ENCODE measurements around the gene ALDH3B2. TPM values are rescaled to one million over a fixed set of nuclear protein-coding genes. Genes with fewer than 3 reads are reported as not detected.

Gene ALDH3B2
- total RNA-seq, 4 donors from 2014 or later: not detected

DNA sequence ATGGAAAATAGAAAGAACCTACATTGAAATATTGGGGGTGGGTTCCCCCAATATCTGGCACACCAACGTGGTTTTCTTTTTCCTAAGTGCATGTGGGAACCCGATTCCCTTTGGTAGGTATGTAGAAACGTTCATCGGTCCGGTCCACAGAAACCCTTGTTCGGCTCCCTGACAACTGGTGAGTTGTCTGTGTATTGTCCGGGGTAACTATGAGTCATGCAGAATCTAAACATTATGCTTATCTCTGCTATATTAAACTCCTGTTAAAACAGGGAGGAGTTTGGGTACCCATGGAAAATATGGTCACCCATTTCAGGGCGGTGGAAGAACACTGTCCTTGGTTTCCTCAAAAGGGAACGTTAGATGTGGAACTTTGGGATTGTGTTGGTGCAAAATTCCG, 25.1 kb upstream of the ALDH3B2 start:
- Histone ChIP-seq H3K27ac (no peak overlapping the region), H3K27me3 (peaks cover 0 to 9% of the 10 kb centered on the region in 2 donors), H3K4me1 (no peaks in the 10 kb centered on the region), H3K9me3 (peaks cover 0 to 9% (median 0%) of the 10 kb centered on the region in 4 donors), H3K4me3 (no peak overlapping the region), H3K36me3 (no peaks in the 10 kb centered on the region)
- DNase-seq (ENCODE audit: low spot score in 2 of 2): no peak
- no peak for TF ChIP-seq EP300 (IDR thresholded peaks at IDR 0.05)
- TF ChIP-seq POLR2A (IDR thresholded peaks at IDR 0.05): no peak
- TF ChIP-seq, protein P1, sequence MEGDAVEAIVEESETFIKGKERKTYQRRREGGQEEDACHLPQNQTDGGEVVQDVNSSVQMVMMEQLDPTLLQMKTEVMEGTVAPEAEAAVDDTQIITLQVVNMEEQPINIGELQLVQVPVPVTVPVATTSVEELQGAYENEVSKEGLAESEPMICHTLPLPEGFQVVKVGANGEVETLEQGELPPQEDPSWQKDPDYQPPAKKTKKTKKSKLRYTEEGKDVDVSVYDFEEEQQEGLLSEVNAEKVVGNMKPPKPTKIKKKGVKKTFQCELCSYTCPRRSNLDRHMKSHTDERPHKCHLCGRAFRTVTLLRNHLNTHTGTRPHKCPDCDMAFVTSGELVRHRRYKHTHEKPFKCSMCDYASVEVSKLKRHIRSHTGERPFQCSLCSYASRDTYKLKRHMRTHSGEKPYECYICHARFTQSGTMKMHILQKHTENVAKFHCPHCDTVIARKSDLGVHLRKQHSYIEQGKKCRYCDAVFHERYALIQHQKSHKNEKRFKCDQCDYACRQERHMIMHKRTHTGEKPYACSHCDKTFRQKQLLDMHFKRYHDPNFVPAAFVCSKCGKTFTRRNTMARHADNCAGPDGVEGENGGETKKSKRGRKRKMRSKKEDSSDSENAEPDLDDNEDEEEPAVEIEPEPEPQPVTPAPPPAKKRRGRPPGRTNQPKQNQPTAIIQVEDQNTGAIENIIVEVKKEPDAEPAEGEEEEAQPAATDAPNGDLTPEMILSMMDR (IDR thresholded peaks at IDR 0.05): no peak
- 83 to 86% methylated on average over 10 of the region's 10 CpGs for WGBS, 2 donors

DNA sequence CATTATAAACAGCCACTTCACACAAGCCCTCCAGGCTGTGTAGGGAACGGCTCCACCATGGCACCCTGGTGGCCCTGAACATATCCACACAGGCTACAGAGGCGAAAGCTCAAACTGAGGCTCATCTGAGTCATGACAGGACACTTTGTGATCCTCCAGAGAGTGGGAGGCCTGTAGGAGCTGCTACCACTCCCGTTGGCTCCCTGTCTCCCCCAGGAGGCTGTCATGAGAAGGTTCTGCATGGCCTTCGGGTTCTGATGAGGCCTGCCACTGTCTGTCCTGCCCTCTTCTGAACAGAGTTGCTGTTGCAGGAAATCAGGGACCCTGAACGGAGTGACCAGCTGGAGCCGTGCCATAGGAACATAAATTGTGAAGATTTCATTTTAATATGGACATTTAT, 23.8 kb upstream of the ALDH3B2 start:
- no peaks in the 10 kb centered on the region for H3K4me1 ChIP-seq
- WGBS, 2 donors: 70 to 71% methylated on average over 6 of the region's 6 CpGs
- H3K27me3 ChIP-seq: peaks cover 0 to 9% of the 10 kb centered on the region in 2 donors
- no peaks in the 10 kb centered on the region for H3K36me3 ChIP-seq
- H3K9me3 ChIP-seq: peaks cover 0 to 9% (median 0%) of the 10 kb centered on the region in 4 donors
- no peak overlapping the region for H3K27ac ChIP-seq
- DNase-seq (ENCODE audit: low spot score in 2 of 2): no peak
- no peak overlapping the region for H3K4me3 ChIP-seq
- no peak for TF ChIP-seq POLR2A (IDR thresholded peaks at IDR 0.05)
- no peak for TF ChIP-seq EP300 (IDR thresholded peaks at IDR 0.05)
- TF ChIP-seq, protein P1 (IDR thresholded peaks at IDR 0.05): no peak

DNA sequence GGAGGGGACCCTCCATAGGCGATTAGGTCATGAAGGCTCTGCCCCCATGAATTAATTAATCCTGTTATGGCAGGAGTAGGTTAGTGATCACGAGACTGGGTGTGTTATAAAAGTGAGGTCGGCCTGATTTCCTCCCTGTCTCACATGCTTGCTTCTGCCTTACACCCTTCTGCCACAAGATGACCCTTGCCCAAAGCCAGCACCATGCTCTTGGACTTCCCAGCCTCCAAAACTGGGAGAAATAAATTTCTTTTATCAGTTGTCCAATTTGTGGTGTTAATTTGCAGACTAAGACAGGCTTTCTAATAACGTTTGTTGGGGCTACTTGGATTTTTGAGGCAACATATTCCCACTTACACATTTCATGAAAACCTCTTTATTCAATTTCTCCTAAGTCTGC, 23.4 kb upstream of the ALDH3B2 start:
- Histone ChIP-seq H3K4me1 (no peaks in the 10 kb centered on the region), H3K27me3 (peaks cover 0 to 9% of the 10 kb centered on the region in 2 donors), H3K27ac (no peak overlapping the region), H3K36me3 (no peaks in the 10 kb centered on the region), H3K9me3 (peaks cover 0 to 9% (median 0%) of the 10 kb centered on the region in 4 donors), H3K4me3 (no peak overlapping the region)
- no peak for DNase-seq (ENCODE audit: low spot score in 2 of 2)
- WGBS, 2 donors: 82 to 88% methylated on average over 4 of the region's 4 CpGs
- TF ChIP-seq, protein P1 (IDR thresholded peaks at IDR 0.05): no peak
- no peak for TF ChIP-seq EP300 (IDR thresholded peaks at IDR 0.05)
- TF ChIP-seq POLR2A (IDR thresholded peaks at IDR 0.05): no peak

DNA sequence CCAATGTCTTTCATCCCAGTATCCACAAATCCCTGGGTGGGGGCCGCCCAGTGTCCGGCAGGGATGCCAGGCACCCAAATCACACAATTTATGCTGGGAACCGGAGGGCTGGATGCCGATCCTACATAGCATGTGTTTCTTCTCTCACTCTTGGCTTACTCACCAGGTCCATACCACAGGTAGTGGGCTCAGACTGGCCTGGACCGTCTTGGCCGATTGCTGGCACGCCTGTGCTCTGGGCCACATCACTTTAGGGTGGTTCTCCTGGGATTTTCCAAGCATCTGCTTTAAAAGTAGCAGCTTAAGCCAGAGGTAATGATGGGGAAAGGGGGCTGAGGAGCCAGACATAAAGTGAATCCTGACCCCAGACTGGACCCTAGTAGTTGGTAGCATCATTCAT, 22.6 kb upstream of the ALDH3B2 start:
- TF ChIP-seq POLR2A (IDR thresholded peaks at IDR 0.05) (no peak), EP300 (IDR thresholded peaks at IDR 0.05) (no peak)
- TF ChIP-seq, protein P1 (IDR thresholded peaks at IDR 0.05): no peak
- Histone ChIP-seq H3K4me3 (no peak overlapping the region), H3K27me3 (peaks cover 0 to 9% of the 10 kb centered on the region in 2 donors), H3K4me1 (no peaks in the 10 kb centered on the region), H3K36me3 (no peaks in the 10 kb centered on the region), H3K27ac (no peak overlapping the region), H3K9me3 (peaks cover 0 to 9% (median 0%) of the 10 kb centered on the region in 4 donors)
- 92 to 97% methylated on average over 7 of the region's 7 CpGs for WGBS, 2 donors
- no peak for DNase-seq (ENCODE audit: low spot score in 2 of 2)

GRCh38 chr11:67695606-67696005, 21.2 kb upstream of the ALDH3B2 start:
- Histone ChIP-seq H3K9me3 (peaks cover 0 to 9% (median 0%) of the 10 kb centered on the region in 4 donors), H3K36me3 (no peaks in the 10 kb centered on the region), H3K27me3 (peaks cover 0 to 9% of the 10 kb centered on the region in 2 donors), H3K4me1 (no peaks in the 10 kb centered on the region), H3K4me3 (no peak overlapping the region), H3K27ac (no peak overlapping the region)
- no peak for DNase-seq (ENCODE audit: low spot score in 2 of 2)
- TF ChIP-seq EP300 (IDR thresholded peaks at IDR 0.05) (no peak), POLR2A (IDR thresholded peaks at IDR 0.05) (no peak)
- TF ChIP-seq, protein P1 (IDR thresholded peaks at IDR 0.05): no peak
- WGBS, 2 donors: 90 to 91% methylated on average over 12 of the region's 12 CpGs

Measured in tibial nerve (tissue), 4 donors.